Stimulated activated CD8-positive, alpha-beta memory T cell treated with anti-CD3 and anti-CD28 coated beads, Interleukin-15, amount 100 ng/mL, for 4 hours (primary cell): ENCODE results near the gene MDFIC2.
"Not testable (repeated sequence)": the region's sequence is repeated elsewhere in the genome, so short reads cannot be mapped to it uniquely, and the experiment has no call there.

Experiments used
- DNase-seq, 2 donors: peaks; one replicate each; pipeline ENCODE4 v3.0.0-alpha.2; 2020; ENCODE audit warnings: low read depth in 2 of 2

The MDFIC2 gene

DNA sequence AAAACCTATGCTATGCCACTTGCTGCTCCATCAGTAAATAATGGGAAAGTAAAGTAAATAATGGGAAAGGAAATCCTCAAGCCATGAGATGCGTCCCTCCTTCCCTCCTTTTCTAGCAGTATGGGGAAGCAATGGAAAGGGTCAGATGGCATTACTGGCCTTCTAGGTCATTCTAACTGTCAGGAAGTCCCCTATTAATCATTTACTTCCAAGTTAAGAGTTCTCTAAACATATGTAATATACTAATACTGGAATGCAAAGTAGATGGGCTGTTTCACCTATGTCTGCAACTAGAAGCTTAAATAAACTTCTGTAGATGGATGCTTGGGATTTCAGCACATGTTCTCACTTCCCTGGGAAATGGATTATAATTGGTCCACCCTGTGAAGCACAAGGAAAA lies 55.9 kb downstream of the MDFIC2 start:
- no peak for DNase-seq

DNA sequence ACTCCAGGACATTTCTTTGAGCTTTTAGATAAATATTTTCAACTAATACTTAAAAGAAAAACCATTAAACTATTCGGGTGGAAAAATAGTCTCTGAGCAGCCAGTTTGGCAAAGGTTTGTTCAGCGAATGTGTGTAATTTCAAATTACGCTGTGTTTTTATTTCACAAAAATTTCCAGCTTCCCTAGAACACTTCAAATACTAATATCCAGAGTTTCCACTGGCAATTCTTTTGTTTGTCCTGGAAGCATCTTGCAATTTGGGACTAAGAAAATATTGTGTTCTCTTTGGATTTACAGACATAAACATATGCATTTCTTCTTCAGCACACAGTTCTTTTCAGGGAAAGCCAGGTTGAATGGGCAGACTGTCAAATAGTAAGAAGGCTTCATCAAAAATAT lies 61.9 kb downstream of the MDFIC2 start:
- no peak for DNase-seq

DNA sequence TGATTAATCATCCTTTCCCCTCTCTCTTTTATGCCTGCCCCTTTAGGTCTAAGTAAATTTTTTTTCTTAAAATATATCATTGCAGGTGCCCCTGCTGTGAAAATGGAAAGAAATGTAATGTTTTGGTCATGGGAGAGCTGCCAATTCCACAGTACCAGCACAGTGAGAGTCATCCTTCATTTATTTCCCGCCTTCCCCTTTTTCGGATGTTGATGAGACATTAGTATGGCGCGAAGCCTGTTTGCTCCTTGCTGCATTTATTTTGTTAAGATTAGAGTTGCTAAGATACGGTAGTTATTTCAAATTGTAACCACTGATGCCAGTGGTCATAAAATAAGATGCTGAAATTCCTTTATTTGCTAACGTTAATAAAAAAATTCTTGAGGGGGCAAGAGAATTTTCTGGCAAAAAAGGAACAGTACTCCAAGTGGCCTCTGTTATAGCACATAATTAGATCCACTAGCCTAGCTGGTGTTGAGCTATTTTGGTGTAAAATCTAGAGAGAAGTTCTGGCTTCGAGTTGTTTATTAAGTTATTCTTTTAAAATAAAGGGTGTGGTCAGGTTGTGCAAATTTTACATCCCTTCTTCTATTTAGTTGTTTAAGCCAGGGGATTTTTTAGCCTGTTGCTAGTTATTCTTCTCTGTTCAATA lies 62.8 kb downstream of the MDFIC2 start:
- no peak for DNase-seq

DNA sequence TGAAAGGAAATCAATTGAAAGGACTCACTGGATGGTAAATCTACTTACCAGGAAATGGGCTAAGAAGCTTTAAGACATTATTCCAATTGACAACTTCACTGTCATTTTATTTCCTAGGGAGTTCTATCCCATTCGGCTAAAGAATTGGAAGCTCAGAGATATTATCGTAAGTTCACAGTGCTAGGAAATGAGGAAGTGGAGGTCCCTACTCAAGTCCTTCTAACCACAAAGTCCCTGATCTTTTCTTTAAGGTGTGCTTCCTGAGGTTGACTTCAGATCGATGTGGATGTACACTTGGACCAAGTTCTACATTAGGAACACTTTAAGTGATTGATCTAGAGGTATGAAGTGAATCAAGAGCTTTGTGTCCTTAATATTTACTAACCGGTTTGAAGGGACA lies 63.6 kb downstream of the MDFIC2 start:
- DNase-seq = no peak

DNA sequence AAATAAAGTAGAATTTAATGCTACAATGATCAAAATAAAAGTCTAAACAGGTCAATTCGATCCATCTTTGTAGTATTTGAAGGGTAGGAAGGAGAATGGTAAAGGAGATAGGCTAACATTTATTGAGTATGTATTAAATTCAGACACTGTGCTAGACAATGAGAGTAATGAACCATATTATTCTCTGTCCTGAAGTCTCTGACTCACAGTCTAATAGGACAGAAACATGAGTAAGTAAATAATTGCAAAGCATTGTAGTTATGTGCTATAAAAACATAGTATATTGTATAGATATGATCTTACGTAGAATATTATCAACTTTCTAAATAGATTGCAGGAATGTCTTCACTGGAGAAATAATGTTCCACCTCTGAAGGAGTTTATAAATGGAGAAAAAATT lies 64.5 kb downstream of the MDFIC2 start:
- no peak for DNase-seq

DNA sequence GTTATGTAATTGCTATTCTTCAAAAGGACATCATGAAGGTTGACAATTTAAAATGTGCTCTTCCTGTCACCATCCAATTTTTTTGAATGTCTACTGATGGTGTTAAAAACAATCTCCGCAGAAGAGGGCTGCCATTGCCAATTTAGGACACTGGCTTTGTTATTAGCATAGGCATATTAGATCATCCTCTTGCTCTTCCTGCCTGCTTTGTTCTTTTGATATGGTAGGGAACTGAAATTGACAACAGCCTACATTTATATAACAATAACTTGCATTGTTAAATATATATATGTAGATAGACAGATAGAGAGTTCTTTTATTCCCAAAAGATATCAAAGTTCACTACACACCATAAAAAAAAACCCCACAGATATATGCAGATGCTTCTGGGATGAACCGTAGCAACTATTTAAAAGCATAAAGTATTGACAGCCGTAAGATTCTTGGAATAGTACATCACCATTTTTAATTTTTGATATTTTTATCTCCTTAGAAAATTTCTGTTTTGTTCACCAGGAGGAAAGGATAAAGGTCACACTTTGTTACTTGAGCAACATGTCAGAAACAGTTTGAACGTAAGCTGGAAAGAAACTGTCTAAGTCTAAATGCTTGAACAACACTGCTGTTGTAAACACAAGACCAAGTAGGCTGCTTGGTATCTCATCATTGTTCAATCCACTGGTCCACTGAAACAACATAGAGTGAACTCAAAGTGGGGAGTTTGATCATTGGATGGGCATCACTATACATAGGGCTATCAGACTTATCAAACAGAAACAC lies 66.5 kb downstream of the MDFIC2 start:
- DNase-seq = no peak

DNA sequence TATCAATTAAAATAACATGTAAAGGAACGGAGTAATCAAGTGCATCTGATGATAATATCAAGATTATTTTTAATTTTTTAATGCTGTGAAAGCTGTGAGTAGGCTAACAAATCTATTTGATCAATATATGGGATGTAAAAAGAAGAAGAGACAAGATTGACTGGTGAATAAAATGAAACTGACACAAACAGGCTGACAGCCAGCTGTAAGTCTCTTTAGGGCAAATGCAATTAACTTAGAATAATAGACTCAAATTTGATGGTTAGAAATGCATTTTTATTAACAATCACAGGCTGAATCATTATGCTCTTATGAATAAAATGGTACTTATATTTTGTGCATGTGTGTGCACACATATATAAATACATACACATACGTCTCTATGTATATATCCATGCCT lies 68.0 kb downstream of the MDFIC2 start:
- DNase-seq = no peak

DNA sequence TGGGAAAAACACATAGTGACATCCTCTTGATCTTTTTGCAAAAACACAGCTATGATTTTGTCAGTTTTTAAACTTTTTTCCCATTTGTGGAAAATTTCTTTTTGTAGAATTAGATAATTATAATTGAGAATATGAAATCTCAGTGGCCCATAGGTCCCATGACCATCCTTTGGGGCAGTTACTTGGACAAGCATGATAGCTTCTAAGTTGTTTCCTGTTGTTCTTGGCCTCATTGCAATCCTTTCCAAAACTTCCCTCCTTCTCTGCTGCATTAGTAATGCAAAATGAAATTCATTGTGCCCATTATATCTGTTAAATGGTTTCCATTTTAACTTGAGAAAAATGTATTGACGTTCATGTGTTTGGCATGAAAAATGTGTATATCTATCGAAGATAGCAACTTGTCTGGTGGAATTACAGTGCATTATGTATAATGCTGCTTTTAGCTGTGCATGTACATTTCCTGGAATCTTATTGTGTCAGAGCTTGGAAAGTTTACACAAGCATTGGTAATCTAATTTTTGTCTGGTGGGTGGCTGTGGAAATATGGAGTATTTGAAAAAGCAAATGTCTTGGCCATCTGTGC lies 70.0 kb downstream of the MDFIC2 start:
- no peak for DNase-seq

DNA sequence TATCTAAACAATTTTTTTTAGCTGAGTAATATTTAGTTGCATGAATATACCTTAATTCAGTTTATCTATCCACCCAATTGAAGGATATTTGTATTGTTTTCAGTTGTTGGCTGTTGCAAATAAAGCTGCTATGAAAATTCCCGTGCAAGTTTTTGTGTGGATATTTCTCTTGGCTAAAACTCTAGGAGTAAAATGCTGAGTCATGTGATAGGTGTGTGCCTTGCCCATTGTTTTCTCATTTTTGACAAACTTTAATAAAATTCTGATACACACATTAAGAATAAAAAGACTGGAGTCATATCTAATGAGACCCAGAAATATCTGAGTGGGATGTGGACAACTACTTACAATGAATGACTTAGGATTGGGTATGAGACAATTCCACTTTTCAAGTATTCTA lies 78.6 kb downstream of the MDFIC2 start:
- DNase-seq = no peak

DNA sequence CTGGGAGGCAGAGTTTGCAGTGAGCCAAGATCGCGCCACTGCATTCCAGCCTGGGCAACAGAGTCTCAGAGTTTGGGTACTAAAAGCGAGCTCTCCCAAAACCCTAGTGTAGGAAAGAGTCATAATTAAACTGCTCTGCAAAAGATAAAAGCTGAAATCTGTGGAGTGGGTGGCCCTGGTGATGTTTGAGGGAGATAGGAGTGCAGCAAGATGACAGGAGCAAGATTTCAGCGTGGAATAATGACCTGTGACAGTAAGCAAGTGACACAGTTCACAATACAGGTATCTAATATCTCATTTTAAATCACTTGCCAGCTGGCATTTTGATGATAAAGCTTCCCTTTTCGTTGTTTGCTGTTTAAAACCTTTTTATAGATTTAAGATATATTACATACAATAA lies 79.3 kb downstream of the MDFIC2 start:
- DNase-seq = no peak

DNA sequence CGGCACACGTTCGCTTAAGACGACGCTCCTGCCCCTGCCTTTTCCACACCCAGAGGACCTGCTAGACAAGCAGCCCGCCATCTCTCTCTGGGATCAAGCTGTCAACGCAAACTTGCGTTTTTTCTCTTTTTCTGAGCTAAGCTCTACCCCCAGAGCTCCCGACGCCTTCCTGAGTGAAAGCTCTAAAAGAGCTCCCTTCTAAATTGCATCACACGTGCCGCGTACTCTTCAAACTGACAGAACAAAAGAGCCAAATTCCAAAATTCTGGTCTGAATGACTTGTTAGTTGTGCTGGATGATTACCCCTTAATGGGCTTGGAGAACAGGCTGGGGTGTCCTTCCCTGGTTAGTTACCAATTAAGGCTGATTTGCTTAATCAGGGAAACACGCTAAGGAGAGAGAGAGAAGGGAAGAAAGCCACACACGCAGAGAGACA lies 81.2 kb downstream of the MDFIC2 start:
- no peak for DNase-seq

DNA sequence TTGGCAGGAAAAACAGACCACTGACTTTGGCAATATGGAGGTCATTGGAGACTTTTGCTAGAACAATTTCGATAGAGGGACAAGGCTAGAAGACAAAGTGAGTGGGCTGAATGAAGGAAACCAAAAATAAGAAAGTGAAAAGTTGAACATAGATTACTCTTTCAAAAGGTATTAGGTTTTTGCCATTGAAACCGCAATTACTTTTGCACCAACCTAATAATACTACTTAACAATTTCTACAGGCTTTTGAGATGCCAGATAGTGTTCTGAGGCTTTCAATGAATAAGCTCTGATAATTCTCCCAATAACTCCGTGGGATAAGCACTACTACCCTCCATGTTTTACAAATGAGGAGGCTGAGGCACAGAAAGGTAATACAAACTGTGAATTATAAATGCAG lies 85.0 kb downstream of the MDFIC2 start:
- DNase-seq = no peak

DNA sequence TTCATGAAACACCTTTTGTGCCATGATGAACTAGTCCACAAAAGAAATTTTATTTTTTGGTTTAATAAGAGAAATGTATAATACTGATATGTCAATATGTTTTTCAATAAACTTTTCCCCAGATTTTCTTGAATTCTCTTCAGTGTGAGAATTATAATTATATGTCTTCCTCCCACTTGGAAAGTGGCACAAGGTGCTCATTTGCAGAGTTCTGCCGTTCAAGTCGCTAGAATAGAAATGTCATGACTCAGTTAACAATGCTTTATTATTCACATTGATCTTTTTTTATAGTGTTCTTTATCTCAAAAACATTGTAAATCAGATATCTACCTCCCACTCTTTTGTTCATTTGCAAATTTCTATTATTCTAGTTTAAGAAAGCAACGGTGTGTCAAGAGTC lies 87.3 kb downstream of the MDFIC2 start:
- no peak for DNase-seq

DNA sequence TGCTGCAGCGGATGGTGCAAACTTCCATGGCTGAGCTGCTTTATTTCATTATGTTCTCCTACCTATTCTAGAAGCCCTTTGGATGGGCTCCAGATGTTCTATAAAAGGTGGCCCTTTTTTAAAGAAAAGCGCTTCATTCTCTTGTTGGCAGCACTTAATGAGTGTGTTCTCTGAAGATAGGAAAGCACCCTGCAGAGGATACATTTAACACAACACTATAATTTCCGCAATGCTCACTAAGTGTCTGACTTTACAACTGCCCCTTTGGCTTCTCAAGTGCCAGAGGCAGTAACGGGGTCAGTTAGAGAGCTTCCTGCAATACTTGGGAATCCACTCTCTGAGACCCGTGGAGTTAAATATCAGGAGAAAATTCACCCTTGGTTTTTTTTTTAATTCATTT lies 88.1 kb downstream of the MDFIC2 start:
- DNase-seq = no peak

DNA sequence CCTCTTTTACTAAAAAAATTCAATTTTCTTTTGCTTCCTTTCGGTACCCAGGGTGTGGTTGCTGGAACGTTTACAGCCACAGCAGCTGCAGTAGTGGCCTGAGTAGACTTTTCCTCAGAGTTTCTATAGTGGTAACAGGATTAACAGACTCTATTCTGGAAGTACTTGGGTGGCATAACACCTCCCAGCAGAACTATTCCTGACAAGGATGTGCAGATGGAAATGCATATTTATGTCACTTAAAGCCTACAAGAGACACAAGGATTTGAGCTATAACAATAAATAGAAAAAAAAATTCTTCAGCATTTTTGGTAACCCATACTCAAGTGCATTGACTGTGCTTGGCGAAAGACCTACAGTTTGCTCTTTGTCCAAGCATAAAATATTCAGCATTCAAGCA lies 94.0 kb downstream of the MDFIC2 start:
- no peak for DNase-seq

DNA sequence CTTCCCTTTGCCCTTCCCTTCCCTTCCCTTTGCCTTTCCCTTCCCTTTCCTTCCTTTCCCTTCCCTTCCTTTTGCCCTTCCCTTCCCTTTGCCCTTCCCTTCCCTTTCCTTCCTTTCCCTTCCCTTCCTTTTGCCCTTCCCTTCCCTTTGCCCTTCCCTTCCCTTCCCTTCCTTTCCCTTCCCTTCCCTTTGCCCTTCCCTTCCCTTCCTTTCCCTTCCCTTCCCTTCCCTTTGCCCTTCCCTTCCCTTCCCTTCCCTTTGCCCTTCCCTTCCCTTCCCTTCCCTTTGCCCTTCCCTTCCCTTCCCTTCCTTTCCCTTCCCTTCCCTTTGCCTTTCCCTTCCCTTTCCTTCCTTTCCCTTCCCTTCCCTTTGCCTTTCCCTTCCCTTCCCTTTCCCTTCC lies 101.2 kb downstream of the MDFIC2 start:
- DNase-seq = not testable (repeated sequence)

DNA sequence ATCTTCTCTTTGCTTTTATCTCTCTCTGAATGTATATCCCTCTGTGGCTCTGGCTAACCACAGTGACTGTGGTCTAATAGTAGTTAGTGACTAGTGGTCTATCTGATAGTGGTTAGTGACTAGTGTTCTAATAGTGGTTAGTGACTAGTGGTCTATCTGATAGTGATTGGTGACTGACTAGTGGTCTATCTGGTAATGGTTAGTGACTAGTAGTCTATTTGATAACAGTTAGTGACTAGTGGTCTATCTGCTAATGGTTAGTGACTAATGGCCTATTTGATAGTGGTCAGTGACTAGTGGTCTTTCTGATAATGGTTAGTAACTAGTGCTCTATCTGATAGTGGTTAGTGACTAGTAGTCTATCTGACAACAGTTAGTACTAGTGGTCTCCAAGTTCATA lies 110.5 kb downstream of the MDFIC2 start:
- DNase-seq = no peak

DNA sequence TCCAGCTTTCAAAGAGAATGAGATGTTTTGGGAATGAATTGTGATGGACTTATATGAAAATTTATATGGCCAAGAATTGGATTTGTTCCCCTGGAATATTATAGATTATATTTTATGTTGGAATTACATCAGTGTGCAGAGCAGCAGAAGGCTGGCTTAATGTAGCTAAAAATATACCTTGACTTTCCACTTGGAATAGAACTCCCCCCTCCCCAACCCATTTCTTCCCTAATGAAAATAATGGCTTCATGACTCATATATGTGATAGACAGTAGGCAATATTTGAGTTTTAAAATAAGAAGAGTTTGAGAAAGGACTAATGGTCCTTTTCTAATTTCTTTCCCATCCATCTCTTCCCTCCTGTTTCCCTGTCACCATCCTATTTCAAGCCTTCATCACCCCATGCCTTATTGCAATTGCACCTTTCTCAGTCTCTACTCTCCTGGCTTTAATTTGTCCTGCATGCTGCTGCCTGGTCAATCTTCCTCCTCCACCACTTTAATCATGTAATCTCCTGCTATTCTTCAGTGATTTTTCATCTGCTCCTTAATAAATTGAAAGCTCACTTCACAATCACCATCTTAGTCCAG lies 122.5 kb downstream of the MDFIC2 start:
- no peak for DNase-seq

DNA sequence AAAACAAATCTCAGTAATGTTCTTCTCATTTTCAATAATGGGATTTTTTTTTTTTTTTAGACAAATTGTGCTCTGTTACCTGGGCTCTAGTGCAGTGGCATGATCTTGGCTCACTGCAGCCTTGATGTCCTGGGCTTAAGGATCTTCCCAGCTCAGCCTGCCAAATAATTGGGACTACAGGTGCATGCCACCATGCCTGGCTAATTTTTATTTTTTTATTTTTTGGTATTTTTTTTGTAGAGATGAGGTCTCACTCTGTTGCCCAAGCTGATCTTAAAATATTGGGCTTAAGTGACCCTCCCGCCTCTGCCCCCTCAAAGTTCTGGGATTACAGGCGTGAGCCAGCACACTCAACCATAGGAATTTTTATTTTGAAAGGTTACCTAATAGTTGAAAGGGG lies 126.2 kb downstream of the MDFIC2 start:
- no peak for DNase-seq

DNA sequence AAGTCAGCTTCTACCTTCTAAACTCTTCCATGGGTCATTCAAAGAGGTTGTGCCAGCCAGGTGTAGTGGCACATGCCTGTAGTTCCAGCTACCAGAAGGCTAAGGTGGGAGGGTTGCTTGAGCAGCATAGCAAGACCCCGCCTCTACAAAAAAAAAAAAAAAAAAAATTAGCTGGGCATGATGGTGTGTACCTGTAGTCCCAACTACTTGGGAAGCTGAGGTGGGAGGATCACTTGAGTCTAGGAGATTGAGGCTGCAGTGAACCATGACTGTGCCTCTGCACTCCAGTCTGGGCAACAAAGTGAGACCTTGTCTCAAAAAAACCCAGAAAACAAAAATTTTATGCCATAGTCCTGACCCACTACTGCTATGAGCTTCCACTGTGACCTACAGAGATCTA lies 126.8 kb downstream of the MDFIC2 start:
- no peak for DNase-seq

DNA sequence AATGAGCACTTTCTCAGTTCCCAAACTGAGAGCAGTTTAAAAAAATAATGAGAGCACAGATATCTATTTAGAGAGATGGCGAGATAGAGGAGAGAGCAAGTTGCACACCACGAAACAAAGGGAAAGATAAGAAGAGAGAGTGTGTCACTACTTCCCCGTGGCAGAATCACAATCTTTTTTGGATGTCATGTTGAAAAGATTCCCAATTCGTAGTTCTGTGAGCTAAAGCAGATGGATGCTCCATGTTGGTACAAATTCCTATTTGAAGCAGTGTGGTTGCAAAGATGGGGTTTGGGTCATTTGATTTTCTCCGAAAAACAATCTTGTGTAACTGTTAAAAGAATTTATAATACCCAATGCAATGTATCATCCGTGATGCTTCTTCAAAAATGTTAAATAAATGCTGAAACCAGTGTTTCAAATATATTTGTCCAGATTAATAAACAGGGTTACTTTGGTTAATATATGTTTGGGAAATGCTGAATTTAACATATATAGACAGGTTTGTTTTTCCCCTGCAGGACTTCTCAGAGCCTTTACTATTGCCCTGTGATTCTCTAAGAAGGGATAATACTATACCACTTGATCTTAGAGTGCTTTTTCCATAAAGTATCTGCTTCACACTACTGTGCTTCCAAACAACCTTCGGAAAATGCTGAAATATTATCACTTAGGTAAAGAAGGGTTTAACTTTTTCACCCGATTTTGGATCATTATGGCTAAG lies 128.5 kb downstream of the MDFIC2 start:
- DNase-seq = no peak

DNA sequence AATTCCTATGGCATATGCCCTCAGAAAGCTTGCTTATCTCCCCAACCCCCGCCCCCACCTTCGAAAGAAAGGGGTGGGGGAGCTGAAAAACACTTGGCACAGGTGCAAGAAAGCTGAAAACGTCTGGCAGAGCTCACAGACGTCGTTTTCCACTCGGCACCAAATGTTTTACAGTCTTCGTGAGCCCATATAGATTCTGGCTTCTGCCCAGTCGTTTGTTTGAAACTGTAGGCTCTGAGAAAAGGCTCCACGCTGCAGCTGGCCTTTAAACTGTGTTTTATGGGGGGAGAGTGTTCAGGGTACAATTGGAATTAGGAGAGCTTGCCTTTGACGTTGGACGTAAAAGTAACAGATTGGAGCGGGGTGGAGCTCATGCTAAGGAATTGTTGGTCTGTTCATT lies 130.3 kb downstream of the MDFIC2 start:
- no peak for DNase-seq
